Stromal cell of bone marrow (primary cell): ENCODE data around the gene ATMIN.

ENCODE experiments used
- DNase-seq: peaks from one replicate; pipeline ENCODE4 v3.0.0-alpha.2; 2012; ENCODE audit warnings: low read depth

The ATMIN gene

DNA sequence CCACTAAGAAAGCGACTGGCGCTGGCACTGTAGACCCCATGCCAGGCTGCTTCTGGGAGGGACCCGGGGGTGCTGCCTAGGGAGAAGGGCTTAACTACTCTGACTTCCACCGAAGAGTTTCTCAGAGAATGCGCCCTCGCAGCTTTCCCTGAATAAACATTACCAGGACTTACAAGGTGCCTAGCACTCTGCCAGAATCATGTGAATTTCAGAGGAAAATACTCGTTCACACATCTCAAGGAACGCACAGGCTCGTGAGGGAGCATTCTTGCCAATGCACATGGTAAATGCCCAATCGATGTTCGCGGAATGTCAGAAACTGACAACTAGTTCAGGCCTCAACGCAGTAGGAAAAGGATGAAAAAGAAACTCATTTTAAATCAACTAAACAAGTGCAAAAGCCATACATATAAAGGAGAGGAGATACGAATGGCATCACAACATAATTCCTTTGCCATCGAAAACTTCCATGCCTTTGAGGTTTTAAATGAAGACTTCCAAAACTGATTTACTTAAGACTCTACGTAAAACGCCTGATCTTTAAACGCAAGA, 30.0 kb upstream of the ATMIN start:
- no peak for DNase-seq

DNA sequence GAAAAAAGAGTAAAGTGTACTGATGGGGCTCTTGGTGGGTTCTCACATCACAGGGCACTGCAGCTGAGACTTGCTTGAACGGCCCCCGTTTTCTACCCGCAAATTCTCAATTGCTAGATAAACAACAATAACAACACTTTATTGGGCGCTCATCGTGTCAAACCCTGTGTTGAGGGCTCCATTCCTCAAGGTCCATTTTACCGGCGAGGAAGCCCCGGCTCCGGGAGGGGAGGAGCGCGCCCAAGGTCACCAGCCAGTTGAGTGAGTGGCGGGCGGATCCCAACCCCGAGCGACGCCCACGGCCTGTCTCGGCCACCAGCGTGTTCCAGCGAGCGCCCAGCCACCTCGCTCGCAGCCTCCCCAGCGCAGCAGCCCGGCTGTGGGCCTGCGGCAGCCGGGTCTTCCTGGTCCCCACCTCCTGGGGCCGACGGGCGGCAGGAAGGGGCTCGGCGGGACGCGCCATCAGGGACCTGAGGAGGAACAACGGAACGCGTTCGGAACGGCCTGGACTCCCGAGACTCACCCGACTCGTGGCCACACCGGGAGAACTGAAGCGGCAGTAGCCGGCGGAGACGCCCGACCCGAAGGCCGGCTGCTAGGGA, 29.3 kb upstream of the ATMIN start:
- DNase-seq = no peak

DNA sequence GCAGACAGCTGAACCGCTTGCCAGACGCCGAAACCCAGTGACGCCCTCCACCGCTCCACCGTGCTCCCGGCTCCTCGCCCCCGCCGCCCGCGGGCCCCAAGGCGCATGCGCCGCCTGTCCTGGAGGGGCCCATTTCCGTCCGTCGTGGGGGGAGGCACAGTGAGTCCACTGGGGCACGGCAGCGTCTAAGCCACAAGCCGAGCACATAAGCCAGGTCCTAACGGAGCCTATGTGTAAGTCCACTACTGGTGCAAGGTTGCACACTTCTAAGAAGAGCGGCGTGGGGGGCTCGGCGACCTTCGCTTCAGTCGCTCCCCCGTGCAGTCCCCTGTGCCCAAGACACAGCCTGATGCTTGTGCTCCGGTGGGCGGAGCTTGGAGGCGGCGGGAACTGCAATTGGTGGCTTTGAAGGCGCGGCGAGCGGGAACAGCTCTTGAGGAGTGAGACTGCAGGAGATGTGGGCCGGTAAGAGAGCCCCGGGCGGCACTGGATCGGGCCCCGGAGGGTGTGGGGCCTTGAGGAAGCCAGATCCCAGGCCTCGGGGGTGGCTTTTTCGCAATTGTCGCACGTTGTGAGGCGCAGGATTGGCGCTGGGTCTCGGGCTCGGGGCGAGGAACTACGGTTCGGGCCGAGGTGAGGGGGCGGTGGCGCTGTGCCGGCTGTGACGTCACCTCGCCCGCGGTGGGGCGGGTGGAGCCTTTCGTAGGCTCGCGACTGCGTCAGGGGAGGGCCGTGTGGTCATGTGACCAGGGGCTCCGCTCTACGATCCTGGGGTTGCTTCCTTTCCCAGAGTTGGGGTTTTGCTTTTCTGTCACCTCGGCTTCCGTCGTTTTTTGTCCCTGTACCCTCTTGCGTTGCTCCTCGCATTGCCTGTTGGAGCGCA, 28.6 kb upstream of the ATMIN start, which contains the start of the genes CENPN and CMC2:
TSS of gene CENPN (plus strand) at position 402 of the 883 bp plus-strand sequence. CDS start 4,726 bp downstream, outside the sequence.
TSS of gene CMC2 (minus strand) at position 73 of the 883 bp plus-strand sequence. CDS start 9,491 bp downstream, outside the sequence.
- DNase-seq = peak; percentile 98

DNA sequence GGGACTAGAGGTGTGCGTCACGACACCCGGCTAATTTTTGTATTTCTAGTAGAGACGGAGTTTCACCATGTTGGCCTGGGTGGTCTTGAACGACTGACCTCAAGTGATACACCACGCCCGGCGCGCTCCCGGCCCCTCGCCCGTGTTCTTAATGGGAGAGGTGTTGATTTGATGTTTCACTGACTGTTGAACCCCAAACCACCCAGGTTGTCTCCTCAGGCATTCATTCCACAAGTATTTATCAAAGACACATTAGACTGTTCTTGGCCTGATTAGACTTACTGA, 27.2 kb upstream of the ATMIN start:
- DNase-seq = no peak

DNA sequence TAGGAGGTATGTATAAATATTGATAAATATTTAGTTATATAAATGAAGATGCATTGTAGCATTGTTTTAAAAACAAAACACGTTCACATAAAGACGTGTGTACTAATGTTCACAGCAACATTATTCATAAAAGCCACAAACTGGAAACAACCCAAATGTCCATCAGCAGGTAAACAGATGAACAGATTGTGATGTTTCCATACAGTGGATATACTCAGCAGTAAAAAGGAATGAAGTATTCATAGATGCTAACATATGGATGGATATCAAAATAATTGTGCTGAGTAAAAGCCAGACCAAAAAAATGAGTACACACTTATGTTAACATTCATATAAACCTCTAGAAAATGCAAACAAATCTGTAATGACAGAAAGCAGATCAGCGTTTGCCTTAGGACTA, 22.7 kb upstream of the ATMIN start:
- DNase-seq = no peak

DNA sequence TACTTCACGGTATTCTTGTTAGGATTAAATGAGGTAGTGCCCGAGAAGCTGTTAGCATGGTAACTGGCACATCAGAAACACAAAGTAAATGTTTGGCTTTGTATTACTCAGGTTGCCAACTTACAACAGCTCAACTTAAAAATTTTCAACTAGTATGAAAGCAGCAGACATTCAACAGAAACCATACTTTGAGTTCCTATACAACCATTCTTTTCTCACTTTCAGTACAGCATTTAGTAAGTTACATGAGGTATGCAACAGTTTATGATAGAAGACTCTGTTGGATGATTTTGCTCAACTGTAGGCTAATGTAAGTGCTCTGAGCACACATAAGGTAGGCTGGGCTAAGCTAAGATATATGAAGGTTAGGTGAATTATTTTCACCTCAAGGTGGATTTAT, 21.0 kb upstream of the ATMIN start:
- no peak for DNase-seq

DNA sequence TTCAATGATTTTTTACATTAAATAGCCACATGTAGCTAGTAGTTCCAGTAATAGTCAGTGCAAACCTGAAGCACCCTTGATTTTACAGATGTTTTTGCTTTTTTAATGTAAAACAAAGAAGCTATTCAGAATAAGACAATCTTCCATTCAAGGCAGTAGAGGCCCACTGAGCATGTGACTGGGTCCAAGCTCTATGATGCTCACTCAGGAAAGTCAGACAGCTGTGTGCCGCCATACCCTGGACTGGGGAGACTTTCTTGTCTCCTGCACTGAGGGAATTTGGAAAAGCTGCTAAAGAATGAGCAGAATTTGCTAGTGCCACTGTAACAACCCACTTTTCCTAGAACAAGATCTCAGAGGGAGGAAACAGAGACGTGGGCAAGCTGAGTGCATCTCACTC, 17.1 kb upstream of the ATMIN start:
- DNase-seq = no peak

DNA sequence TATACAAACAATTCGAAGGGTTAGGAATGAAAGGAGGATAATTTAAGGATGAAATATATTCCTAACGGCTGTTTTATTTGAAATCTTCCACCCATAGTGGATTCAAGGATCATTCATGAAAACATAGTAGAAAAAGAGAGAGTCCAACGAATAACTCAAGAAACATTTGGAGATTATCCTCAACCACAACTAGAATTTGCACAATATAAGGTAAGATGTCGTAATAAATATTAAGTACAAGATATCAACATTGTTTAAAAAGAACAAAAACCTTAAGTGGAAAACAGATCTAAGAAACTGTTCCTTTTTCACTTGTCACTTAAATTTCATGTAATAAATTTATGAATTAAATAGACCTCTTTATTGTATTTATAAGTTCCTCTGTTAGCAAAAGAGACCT, 9.2 kb upstream of the ATMIN start:
- no peak for DNase-seq

DNA sequence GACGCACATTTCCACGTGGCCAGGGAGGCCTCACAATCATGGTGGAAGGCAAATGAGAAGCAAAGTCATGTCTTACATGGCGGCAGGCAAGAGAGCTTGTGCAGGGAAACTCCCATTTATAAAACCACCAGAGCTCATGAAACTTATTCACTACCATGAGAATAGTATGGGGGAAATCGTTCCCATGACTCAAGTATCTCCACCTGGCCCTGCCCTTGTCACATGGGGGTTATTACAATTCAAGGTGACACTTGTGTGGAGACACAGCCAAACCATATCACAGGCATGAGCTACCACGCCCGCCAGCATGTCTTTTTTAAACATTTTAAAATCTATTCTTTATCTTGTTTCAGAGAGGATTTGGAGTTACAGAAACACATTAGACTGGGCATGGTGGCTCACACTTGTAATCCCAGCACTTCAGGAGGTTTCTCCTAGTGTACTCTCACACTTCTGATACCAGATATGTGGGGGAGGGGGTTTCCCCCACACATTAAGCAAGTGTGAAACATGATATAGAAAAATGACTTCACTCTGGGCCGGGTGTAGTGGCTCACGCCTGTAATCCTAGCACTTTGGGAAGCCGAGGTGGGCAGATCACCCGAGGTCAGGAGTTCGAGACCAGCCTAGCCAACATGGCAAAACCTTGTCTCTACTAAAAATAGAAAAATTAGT, 5.6 kb upstream of the ATMIN start:
- DNase-seq = no peak

DNA sequence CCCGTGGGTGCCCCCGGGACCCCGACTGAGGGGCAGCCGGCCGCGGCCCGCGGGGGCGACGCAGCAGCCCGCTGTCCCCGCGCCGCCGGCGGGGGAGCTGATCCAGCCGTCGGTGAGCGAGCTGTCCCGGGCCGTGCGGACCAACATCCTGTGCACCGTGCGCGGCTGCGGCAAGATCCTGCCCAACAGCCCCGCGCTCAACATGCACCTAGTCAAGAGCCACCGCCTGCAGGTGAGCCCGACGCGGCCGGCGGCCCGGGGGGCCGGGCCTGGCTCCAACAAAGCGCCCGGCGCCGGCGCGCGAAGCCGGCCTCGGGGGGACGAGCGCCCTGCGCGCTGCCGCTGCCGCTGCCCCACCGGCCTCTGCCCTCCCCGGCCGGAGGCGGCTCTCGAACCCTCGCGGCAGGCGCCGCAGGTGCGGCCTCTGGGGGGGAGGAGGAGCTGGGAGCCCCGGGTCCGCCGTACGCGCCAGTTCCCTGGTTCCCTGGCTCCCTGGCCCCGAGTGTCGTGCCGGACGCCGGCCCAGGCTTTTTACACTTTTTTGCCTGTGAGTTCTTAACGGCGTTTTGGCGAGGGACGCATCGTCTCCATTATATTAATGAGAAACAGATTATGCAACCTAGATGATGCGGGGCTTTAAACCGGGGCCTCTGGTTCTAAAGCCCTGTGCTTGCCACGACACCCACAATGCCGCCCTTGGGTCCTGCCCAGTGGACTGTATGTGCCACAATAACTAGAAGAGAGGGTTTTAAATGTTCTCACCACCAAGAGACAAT, 521 bp downstream of the ATMIN start:
- DNase-seq = peak; percentile 11

DNA sequence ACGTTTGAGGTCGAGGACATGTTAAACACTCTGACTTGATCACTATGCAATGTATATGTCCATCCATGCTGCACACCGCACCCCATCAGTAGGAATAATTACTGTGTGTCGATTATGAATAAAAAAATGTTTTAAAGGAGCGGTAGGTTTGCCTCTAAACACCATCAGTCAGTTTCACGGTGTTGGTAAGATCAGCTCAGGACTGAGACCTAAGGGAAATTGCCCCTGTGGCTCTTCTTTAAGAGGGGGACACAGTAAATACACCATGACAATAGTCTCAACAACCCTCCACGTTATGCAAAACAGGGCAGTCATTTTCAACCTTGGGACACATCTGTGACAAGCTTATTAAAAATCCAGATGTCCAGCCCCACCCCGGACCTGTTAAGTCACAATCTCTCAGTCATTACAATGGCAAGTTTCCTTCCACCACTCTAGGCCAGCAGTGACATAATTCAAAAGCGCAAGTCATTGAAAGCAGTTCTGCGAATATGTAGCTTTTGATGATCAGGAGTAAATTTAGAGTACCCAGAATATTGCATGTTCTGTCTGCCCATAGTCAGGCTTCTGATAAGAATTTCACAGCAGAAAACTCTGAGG, 1.2 kb downstream of the ATMIN start:
- DNase-seq = no peak

DNA sequence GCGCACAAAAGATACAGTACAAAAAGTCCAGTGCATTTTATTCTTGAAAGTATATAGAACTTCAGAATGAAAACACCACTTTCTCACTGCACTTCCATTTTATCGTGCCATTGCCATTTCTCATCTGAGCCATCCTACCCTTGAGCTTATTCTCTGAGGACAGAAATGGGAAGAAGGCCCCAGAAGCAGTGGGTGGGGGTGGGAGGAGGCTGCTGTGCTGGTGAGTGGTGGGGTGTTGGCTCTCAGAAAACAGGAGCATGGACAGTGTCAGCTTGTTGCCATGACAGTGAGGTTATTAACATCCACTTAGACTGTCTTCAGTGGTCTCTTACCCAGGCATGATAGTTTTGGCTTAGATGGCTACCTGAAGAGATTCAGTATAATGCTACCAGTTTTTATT, 4.5 kb downstream of the ATMIN start:
- no peak for DNase-seq

DNA sequence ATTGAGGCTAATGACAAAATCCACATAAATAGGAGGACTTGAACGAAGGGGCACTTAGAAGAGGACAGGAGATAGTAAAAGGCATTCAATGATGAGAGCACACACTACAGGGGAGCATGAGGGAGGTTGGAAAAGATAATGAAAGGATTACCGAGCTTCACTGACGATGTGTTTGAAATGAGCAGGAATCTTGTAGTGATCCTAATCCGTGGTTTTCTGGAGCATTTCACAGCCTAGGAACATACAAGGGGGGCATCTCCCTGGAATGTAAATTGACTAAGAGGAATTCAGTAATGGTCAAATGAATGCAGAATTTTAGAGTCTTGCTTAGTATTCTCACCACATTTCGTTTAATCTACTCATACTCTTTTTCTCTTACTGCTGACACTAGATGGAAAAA, 5.2 kb downstream of the ATMIN start:
- no peak for DNase-seq

DNA sequence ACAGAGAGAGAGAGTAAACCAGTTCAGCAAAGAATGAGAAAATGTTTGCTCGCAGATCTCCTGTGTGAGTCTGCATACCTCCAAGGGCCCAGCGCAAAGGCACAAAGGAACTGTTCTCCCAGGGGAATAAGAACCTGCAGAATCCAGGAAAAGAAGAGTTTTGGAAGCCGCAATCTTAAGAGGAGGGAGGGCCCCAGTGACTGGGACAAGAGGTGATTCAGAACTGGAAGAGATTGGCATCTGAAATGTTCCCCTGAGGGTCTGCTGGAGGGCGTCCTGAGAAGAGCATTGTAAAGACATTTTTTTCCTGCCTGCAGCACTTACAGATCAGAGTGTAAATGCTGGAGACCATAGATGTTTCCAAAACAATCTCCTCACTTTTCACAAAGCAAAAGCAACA, 6.1 kb downstream of the ATMIN start:
- no peak for DNase-seq

DNA sequence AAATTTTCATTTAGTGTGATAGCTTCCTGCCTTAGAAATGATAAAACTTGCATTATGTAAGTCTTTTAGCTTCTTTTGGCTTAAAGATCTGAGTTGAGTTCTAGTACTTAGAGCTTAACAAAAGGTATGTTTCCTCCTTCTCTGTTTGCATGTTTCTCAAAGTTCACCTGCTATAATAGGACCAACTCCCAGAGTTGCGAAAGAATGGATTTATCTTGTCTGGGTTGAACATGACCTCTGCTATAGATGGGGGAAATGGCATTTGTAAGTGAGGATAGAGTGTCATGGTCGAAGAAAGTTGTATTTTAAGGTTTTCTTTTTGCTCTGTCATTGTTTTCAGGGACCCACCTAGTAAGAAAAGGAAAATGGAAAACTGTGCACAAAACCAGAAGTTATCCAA, 7.2 kb downstream of the ATMIN start:
- DNase-seq = no peak

DNA sequence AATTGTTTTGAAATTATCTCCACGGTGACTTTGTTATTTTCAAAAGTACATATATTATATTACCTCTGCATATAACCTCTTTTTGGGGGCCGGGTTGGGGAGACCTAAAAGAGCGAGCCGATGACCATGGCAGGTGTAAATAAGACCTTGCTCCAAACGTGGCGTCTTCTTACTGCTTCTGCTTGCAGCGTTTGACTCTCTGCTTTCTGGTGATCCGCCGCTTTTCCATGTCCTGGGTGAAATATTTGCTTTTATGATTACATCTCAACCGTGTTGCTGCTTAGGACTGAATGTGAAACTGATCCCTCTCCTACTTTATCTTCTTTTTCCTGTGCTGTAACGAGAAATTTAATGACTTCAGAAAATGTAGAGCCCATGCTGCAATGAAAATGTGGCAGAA, 18.1 kb downstream of the ATMIN start:
- no peak for DNase-seq

DNA sequence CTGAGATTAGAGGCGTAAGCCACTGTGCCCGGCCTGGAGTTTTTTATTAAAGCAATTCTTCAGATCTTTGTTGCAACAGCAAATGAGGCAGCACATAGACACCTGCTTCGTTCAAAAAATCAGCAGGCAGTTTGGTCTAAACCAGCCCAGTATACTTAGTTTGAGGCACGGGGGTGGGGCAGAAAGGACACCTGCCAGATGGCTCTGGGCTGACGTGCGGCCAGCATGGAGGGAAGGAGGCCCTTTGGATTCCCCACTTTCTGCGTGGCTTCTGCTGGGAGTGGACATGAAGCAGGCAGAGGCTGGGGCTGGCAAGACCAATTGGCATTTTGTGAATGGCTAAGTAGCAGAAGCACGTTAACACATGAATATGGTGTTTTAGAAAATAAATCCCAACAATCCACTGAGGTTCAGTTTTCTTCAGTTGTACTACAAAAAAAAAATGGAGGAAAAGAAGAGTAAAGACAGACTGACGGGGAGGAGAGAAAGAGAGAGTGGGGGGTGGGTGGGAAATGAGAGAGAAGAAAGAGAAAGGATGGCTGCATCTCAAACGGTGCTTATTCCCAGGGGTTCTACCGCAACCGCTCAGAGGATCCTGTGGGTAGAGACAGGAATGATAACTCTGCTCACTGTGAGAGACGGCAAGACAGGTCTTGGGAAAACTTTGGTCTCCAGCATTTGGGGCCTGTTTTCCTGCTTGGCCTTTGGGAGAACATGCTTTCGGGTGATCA, 25.1 kb downstream of the ATMIN start:
- no peak for DNase-seq

DNA sequence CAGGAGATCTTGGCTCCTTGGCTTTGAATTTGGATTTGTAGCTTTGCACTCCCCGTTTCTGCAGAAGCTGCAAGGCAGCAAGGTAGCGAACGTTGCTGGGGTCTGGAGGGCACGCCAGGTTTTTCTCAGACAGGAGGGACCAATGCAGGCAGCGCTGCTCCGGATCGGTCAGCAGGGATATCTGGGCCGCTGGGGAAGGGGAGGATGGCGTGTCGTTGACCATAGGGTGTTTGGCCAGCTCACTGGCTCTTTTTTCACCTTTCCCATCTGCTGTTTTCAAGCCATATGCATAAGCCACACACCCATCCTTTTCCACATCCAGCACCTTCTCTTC, 25.6 kb downstream of the ATMIN start:
- no peak for DNase-seq

DNA sequence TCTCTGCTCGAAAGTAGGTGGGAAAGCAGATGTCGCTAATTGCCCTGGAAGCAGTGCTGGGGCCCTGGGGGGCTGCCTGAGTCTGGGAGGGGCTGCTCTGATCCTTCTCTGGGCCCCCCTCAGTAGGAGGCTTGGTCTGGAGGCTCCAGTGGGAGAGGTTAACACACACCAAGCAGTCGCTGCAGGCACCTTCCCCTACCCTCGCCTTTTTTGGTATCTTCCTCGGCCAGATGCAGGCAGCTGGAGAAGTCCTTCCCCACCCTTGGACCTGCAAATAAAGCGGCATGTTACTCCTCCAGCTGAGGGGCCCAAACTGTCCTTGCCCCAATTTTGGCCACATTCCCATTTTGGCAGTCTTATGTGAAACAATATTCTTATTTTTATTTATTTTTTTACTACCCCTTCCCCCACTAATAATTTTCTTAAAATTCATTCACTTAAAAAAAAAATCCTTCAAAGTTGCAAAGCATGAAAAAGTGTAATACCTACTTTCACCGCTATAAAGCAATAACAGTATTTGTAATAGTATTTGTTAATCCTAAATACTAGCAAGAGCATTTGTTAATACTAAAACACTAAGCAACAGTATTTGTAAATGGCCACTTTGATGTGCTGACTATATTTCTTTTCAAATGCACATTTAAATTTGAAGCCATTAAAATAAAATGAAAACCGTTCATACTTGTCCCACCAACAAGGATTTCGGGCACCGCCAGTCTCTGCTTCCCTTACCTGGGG, 26.4 kb downstream of the ATMIN start:
- DNase-seq = no peak

DNA sequence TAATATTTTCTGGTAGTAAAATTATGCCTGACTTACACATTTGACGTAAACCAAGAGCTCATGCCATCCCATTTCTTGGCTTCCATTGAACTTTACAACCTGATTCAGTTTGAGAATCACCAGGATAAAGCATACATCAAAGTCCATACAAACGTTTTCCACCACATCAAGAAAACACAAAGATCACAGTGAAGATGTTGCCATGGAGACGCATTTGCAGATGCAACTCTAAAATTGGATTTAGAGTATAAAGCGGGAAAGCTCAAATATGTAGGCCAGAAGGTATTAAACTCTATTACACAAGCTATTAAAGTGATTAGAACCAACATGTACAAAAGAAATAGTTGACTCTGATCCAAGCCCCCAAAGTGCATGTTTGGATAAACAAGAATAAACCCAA, 31.0 kb downstream of the ATMIN start:
- DNase-seq = no peak
